ENCODE data around the gene NRSN1.

GRCh38 chr6:24148154-24148570, 22.1 kb downstream of the NRSN1 start:
- no peak for TF ChIP-seq CTCF (IDR thresholded peaks at IDR 0.05)
- TF ChIP-seq EZH2 (IDR thresholded peaks at IDR 0.05; ENCODE audit: borderline replicate concordance, insufficient read depth, low read depth, low read length, poor library complexity, severe bottlenecking) = no peak
